Ovary (tissue), 3 donors: Measurements from ENCODE around the gene TLE7.

ENCODE experiments used
- EP300 ChIP-seq: sonication (generic); formaldehyde crosslinking; IDR thresholded peaks from one replicate; pipeline ENCODE4 v1.6.1; 2017; ENCODE audit warnings: antibody characterized with exemption
- POLR2A ChIP-seq: fragments of 450-650 bp; IDR thresholded peaks from one replicate; pipeline ENCODE4 v1.6.1; 2017; ENCODE audit warnings: antibody characterized with exemption, mild to moderate bottlenecking, moderate library complexity
- TF ChIP-seq, protein P1 (sequence below), 3 donors: fragments of 450-650 bp in 2 of 3; fragments of 200-600 bp in 1 of 3; IDR thresholded peaks; one replicate each; pipeline versions ENCODE4 v1.5.1 to v1.8.0; 2016 to 2022; ENCODE audit warnings: antibody characterized with exemption in 3 of 3, mild to moderate bottlenecking in 1 of 3
- donor health status: DM: no; HTN: no; CAD: no.

DNA sequence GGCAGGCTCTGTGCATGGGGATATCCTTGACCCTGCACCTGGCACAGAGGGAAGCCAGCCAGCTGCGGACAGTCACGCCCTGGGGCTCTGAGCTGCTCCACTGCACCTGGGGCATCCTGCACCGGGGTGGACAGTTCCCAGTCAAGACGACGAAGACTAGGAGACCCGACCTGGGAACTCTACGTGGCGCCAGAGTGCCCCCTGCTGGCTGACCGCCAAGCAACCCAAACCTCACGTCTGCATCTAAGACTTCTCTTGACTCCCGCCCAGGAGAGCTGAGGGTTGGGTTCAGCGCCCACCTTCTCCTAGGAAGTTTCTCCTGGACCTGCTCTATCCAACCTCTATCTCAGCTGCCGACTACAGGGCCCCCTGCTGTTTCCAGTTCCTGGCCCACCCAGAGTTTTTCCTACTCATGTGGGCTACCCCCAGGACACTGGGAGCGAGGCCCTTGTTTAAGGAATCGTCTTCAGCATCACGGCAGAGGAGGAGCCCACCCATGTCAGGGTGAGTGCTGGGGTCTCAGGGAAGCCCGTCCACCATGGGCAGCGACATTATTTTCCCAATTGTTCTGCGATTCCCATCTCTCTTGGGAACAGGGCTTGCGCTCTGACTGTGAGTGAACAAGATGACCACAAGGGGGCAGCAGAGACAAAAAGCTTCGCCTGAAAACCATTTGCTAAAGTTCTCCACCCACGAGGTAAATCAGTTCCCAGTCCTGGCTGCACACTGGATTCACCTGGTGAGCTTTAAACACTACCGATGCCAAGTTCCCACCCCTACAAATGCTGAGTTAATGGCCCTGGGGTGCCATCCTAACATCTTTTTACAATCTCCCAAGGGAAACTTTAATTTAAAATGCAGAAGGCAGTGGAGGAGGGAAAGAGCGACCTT lies 29.3 kb downstream of the TLE7 start:
- TF ChIP-seq, protein P1, sequence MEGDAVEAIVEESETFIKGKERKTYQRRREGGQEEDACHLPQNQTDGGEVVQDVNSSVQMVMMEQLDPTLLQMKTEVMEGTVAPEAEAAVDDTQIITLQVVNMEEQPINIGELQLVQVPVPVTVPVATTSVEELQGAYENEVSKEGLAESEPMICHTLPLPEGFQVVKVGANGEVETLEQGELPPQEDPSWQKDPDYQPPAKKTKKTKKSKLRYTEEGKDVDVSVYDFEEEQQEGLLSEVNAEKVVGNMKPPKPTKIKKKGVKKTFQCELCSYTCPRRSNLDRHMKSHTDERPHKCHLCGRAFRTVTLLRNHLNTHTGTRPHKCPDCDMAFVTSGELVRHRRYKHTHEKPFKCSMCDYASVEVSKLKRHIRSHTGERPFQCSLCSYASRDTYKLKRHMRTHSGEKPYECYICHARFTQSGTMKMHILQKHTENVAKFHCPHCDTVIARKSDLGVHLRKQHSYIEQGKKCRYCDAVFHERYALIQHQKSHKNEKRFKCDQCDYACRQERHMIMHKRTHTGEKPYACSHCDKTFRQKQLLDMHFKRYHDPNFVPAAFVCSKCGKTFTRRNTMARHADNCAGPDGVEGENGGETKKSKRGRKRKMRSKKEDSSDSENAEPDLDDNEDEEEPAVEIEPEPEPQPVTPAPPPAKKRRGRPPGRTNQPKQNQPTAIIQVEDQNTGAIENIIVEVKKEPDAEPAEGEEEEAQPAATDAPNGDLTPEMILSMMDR (IDR thresholded peaks at IDR 0.05): peak; percentile 63 to 85 (median 65)
- no peak for TF ChIP-seq POLR2A
- TF ChIP-seq EP300: no peak
